Measurements from ENCODE around the gene NUTM2A.
"Not testable (repeated sequence)": the region's sequence is repeated elsewhere in the genome, so short reads cannot be mapped to it uniquely, and the experiment has no call there.

NUTM2A gene, protein sequence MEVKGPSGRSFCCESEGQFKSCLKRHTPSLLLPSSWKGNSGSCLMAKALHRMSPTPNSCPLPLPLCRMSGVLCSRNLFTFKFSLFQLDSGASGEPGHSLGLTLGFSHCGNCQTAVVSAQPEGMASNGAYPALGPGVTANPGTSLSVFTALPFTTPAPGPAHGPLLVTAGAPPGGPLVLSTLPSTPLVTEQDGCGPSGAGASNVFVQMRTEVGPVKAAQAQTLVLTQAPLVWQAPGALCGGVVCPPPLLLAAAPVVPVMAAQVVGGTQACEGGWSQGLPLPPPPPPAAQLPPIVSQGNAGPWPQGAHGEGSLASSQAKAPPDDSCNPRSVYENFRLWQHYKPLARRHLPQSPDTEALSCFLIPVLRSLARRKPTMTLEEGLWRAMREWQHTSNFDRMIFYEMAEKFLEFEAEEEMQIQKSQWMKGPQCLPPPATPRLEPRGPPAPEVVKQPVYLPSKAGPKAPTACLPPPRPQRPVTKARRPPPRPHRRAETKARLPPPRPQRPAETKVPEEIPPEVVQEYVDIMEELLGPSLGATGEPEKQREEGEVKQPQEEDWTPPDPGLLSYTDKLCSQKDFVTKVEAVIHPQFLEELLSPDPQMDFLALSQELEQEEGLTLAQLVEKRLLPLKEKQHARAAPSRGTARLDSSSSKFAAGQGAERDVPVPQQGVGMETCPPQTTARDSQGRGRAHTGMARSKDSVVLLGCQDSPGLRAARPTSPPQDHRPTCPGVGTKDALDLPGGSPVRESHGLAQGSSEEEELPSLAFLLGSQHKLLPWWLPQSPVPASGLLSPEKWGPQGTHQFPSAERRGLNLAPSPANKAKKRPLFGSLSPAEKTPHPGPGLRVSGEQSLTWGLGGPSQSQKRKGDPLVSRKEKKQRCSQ

DNA sequence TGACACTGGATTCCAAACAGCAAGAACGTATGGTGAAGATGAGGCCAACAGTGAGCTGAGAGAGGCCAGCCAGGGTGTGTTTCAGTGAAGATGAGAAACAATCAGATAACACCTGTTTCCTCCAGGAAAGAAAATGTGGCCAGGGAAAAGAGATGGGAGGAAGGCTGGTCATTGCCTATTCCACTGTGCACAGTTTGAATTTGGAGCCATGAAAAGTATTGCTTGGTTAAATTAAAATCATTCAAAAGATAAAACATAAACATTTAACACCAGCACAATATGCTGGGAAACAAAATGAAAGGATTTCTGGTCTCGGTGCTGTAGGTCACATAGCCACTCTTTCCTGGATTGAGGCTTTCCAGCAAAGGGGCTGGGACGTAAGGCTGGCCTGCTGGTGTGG is at the start of gene NUTM2A:
Gene NUTM2A, plus strand, starts transcription at position 301 of the 400 bp plus-strand sequence. CDS start 383 bp downstream, outside the sequence.
- not testable (repeated sequence) for DNase-seq

DNA sequence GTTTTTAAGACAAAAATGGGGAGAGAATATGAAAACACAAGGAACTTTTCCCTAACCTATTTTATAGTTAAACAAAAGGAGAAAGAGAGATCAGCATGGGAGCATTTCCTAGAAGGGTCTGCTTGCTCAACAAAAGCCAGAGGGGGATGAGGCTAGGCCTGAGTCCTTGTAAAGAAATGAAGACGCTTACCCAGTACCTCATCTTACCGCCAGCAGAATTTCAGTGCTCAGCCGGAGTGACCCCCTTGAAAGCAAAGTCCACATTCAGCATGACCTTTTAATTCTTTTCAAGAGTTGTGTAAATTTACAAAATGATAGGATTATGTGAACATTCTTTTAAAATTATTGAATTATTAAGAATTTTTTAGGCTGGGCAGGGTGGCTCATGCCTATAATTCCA is 47.7 kb upstream of the NUTM2A start:
- not testable (repeated sequence) for DNase-seq

DNA sequence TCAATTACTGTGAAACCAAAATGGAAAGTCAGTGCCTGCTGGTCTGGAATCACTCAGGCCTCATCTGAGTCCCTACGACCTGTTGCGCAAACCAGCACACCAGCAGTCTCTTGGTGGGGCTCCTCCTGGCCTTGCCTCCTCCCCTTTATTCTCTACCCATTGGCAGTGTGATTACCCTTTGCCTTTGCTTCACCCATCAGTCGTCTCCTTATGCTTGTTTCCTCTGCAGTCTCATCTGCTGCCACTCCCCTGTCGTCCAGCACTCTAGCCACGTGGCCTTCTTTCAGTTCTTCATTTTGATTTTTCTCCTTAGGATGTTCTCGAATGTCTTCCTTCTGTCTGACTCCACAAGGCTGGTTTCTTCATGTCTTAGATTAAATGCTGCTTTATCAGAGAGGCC is 40.8 kb upstream of the NUTM2A start:
- not testable (repeated sequence) for DNase-seq

DNA sequence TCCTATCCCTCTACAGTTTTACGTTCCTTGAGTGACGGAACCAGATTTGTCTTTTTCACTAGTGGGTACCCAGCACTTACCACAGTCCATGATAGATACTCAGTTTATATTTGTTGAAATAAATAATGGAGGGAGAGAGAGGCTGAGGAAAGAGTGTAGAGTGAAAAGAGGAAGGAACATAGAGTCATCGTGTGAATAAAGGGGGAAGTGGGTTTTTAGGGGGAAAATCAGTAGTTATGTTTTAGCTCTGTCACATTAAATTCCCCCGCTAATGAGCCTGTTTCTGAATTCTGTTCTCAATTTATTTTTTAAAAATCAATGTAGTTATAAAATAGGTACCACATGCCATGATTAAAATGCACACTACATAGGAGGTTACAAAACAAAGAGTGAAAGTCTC is 39.2 kb upstream of the NUTM2A start:
- DNase-seq, result not testable (repeated sequence)

DNA sequence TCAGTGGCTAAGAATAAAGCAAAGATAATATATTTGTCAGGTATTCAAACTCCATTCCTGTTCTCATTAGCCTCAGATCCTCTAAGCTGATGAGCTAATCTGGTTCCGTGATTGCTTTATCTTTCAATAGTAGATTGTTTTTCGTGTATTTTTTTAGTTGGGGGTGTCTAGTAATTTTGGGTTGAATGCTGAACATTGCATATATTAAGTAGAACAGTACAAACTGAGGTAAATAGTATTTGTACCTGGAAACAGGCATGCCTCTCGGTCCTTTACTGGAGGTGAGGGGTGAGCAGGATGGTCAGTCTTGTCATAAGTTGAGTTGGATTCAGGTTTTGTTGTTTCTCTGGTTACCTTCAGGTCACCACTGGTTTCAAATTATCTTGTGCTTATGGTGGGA is 37.7 kb upstream of the NUTM2A start:
- not testable (repeated sequence) for DNase-seq

DNA sequence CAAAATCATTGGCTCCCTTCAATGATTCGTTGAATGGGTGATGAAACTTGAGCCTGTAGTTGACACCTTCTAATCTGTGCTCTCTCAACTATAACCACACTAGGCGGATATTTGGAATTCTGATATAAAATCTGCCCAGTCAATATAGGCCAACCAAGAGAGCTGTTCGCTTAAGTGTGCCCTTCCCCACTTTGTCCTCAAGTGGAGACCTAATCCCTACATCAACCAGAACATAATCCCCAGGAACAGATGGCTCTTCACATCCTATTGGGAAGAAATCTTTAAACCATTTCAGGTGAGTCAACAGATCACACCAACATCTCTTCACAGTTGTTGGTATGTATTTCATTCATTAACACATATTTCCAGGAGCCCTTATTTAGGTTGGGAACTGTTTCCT is 33.4 kb upstream of the NUTM2A start:
- DNase-seq, result not testable (repeated sequence)

DNA sequence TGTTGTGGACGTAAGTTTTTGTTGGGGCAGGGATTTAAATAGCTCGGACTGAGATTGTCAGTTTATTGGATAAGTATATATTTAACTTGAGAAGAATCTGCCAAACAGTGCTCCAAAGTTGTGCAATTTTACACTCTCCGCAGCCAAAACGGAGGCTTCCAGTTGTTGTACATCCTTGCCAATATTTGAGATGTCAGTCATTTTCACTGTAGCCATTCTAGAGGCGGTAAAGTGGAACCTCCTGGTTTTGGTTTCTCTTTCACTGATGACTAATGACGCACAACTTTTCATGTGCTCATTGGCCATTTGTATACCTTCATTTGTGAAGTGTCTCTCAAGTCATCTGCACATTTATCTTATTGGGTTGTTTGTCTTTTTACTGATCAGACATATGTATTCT is 24.3 kb upstream of the NUTM2A start:
- not testable (repeated sequence) for DNase-seq

DNA sequence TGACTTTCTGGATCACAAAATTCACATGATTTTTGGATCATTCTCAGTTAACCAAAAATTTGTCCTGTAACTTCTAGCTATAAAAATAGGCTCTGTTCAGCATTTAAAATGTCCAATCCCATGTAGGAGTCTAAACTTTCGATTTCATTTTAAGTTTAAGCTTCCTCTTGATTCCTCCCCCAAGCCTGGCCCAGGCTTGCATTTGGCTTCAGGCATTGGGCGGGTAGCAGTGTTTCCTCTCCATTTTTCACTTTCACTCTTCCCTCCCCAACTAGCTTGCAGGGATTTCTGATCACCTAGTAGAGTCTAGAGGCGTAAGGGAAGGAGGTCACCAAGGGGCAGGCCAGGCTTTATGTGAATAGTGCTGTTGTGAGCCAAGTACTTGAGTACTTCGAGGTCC is 20.4 kb upstream of the NUTM2A start:
- not testable (repeated sequence) for DNase-seq

DNA sequence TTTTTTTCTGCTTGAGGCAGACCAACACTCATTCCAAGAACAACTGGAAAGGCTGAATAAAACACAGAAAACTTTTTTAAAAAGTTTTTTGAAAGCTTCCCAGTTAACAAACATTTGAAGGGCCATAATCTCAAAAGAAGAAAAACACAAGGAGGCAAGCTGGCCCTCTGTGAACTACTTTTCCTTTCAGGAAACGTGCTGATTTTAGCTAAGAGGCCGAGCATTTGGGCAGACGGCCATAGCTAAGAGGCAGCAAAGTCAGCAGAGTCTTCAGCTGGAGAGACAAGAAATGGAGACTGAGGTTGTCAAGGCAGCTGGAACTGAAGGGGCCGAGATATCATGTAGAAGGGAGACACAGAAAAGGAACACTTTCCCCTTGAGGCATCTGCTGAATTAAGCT is 18.3 kb upstream of the NUTM2A start:
- DNase-seq, result not testable (repeated sequence)

DNA sequence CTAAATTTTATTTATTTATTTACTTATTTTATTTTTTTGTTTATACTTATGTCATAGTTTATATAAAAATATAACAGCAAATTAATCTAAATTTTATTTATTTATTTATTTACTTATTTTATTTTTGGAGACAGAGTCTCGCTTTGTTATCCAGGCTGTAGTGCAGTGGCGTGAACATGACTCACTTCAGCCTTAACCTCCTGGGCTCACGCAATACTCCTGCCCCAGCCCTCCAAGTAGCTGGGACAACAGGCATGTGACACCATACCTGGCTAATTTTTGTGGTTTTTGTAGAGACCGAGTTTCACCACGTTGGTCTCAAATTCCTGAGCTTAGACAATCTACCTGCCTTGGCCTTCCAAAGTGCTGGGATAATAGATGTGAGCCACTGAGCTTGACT is 14.9 kb upstream of the NUTM2A start:
- DNase-seq, result not testable (repeated sequence)

DNA sequence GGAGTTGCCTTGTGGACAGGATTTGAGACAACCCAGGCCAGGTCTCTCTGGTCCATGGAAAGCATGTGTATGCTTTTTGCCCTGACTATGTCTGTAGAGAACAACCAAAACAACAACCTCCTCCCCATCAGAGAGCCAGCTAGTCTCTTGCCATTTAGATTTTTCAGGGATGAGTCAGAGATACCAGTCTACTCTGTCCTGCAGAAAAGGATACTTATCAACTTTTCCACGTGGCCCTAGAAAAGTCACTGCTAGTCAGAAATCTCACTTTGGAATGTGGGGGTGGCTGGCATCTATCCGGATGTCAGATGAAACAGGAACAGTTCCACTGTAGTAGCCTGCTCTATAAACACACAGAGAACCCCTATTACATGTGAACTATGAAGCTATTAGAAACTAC is 13.4 kb upstream of the NUTM2A start:
- DNase-seq, result not testable (repeated sequence)

DNA sequence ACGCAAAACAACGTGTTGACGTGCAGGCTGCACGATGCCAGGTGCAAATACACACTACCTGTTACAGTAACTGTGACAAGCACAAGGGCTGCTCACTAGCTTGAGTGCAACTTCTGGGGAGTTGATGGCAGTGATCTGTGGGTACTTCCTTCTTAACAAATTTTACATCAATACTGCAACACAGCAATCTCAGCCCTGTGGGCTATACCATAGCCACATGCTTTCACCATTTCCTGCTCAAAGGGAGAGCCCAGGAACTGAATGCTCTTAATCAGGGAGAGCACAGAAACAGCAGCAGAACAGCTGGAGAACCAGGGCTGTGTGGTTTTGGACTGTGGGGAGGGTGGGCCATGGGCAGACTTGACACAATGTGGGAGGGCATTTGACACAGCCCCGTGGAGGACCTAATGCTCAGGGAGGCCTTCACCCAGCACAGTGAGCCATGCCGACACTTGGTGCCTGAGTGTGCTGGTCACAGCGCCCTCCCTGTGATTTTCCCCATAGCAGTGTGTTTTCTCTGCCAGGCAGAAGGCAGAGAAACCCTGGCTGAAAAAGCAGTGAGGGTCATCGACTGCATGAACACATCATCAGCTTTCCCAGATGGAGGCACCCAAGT is 12.0 kb upstream of the NUTM2A start:
- not testable (repeated sequence) for DNase-seq

DNA sequence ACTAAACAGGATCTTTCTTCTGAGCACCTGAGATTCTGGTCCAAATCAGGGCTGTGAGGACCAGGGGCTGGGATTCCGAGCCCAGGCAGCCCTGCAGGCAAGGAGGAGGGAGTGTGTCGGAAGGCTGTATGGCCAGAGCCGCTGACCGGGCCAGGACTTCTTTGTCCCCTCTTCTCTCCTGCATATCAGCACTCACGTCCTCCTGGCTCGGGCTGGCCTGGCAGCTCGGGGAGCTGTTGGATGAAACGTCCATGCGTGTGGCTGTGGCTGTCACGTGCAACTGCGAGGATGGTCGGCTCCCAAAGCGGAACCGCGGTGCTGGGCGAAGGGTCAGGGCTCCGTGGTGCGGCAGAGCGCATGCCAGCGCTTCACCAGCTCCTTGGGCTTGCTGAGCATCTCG is 11.4 kb upstream of the NUTM2A start:
- DNase-seq, result not testable (repeated sequence)

DNA sequence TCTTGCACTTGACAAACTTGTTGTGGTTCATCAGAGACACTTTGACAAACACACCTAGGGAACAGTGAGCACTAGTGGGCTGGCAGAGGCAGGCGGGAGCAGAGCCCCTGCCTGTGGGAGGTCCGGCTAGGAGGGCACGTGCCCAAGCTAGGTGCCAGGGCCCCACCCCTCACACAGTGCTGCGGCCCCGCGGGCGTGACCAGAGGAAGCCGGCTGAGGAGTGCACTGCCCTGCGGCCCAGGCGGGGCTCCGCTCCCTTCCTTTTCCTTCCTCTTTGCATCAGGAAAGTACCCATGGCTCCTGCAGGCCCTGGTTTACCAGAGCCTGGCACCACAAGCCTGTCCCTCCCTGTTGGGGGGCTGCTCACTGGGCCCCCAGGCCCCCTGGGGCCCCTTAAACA is 9.1 kb upstream of the NUTM2A start:
- not testable (repeated sequence) for DNase-seq

DNA sequence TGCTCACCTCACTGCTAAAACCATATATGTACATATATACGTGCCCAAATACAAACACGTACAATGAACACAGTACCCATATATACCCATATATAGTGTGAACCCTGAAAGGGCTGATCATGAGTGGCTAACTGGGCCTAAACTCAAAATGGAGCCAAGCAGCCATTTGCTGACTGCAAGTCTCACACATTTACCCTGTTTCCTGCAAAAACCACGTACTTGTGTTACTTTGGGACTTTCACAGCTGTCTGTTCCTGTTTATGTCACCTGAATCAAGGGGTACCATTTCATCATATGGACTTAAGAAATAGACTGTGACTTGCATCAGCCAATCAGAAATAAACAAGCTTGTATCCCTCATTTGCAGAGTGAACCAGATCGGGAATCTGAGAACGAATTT is 5.9 kb upstream of the NUTM2A start:
- not testable (repeated sequence) for DNase-seq

DNA sequence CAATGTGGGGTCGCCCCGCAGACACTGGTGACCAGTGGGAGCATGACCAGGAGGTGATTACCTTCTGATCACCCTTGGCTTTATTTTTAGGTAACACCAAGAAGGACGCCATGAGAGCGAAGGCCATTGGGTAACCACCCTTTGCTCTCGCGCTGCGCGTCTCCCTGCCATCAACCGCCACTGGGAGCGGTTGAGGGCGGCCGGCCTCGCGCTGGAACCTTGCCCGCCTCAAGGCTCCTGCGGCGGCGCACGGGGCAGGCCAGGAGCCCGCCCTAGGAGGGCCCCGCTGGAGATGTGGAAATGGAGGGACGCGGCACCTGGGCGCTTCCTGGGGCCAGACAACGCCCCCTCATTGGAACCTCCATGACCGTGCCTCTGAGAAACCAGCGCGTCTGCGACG is 2.5 kb upstream of the NUTM2A start:
- not testable (repeated sequence) for DNase-seq

DNA sequence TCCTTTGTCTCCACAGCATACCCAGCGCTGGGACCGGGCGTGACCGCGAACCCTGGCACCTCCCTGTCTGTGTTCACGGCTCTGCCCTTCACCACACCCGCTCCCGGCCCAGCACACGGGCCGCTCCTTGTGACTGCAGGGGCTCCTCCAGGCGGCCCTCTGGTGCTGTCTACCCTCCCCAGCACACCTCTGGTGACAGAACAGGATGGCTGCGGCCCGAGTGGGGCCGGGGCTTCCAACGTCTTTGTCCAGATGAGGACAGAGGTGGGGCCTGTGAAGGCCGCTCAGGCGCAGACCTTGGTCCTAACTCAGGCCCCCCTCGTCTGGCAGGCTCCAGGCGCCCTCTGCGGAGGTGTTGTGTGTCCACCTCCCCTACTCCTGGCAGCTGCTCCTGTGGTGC is 3.0 kb downstream of the NUTM2A start:
- not testable (repeated sequence) for DNase-seq

DNA sequence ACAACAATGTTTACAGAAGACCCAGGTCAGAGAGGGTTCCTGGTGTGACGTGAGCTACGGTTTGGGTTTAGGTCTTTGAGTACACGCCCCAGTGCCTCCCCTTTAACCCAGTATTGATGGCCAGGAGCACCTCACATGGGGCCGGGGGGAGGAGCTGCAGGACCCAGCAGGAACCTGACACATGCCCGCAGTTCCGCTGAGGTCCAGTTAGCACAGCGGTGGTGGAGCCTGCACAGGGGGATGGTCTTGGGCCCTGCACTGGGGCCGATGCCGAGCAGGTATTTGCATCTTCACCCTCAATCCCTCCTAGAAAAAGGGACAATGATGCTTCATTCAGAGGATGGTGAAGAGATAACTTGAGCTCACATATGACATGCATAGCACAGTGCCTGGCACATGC is 4.0 kb downstream of the NUTM2A start:
- DNase-seq, result not testable (repeated sequence)

DNA sequence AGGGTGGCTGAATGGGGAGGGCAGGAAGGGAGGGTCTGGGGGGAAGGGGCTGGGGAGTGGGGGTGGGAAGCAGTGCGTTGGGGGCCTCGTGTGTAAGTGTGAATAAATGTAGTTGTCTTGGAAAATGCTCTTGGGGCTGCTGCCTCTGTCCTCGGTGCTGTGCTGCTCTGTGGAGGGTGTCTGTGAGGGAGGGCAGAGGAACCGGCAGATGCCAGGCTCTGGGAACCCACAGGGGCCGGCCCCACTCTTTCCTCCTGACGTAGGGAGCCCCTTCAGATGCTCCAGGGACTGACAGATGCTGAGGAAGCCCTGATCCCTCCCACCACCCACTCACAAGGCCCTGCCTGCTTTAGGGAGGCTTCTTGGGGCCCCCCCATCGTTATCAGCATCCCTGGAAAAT is 9.6 kb downstream of the NUTM2A start:
- DNase-seq, result not testable (repeated sequence)

DNA sequence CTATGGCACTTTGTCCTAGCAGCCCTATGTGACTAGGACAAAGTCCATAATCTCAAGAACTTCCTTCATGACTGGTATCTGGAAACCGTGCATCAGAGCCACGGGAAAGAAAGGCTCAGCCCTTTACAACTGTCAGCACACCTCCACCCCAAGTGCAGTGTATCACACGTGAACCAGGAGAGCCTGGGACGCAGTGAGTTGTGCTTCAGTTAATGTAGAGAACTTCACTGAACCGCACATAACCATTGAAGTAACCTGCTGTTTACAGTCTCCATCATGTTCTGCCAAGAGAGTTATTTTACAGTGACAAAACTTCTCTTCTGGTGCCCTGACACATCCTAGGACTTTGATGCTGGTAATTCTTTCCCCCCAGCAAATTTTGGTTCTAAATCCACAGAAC is 12.0 kb downstream of the NUTM2A start:
- DNase-seq, result not testable (repeated sequence)

DNA sequence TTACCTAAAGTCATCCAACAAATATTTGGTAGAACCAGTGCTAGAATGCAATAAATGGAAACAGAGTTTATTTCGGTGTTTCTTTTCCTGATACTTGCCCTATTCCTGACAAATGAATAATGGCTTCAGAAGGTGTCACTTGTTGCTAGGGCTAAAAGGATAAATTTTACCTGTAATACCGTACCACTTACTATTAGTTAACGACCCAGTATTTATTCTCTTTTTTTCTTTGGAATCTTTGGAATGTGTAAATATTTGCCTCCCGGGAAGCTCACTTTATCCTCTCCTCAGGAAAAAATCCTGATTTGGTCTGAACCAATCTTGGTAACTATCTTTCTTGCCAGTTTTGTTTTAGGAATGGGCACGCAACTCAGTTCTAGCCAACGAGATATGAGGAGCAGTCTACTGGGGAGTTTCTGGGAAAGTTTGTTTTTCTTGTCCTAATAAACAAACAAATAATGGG is 14.1 kb downstream of the NUTM2A start:
- DNase-seq, result not testable (repeated sequence)

DNA sequence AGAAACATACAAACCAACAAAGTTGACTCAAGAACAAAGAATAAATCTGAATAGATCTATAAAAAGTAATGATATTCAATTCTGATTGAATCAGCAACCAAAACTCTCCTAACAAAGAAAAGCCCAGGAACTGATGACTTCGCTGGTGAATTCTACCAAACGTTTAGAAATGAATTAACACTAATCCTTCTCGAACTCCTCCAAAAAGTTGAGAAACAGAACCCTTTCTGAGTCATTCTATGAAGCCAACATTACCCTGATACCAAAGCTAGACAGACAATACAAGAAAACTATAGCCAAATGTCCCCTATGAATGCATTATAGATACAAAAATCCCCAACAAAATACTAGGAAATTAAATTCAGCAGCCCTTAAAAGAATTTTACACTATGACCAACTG is 16.9 kb downstream of the NUTM2A start:
- not testable (repeated sequence) for DNase-seq

DNA sequence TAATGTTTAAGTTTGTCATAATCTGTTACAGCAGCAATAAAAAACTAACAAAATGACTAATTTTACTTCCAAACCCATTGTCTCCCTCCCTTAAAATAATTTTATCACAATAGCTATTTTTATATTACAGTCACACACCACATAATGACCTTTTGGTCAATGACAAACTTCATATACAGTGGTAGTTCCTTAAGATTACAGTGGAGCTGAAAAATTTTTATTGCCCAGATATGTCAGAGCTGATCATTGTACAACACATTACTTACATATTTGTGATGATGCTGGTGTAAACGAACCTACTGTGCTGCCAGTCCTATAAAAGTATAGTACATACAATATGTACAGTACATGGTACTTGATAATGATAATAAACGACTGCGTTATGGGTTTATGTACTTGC is 22.1 kb downstream of the NUTM2A start:
- not testable (repeated sequence) for DNase-seq
